ENCODE data around the gene STXBP6. TPM values are rescaled to one million over a fixed set of nuclear protein-coding genes. Genes with fewer than 3 reads are reported as not detected.
A peak's percentile ranks its signal among the peaks of the same experiment; 100 is the strongest.

Gene STXBP6
- total RNA-seq, 1 donor from 2014 or later: 27.1 TPM

- Histone ChIP-seq H3K4me1 (ENCODE audit: insufficient read depth, low read length) (peaks cover 8% of the 10 kb centered on the region), H3K79me2 (ENCODE audit: insufficient read depth, low read length) (no peaks in the 10 kb centered on the region), H3K9me3 (ENCODE audit: insufficient read depth, low read depth, low read length) (no peaks in the 10 kb centered on the region), H3K27me3 (ENCODE audit: insufficient read depth, low read length) (no peaks in the 10 kb centered on the region), H3K4me3 (ENCODE audit: insufficient read depth, low read depth, low read length) (no peak overlapping the region), H3K9ac (ENCODE audit: low read length) (no peak overlapping the region), H4K20me1 (ENCODE audit: insufficient read depth, low read length) (no peaks in the 10 kb centered on the region), H2AFZ (ENCODE audit: low read depth, low read length) (no peak overlapping the region), H3K4me2 (ENCODE audit: low read length) (no peak overlapping the region), H3K27ac (ENCODE audit: low read depth, low read length) (no peak overlapping the region), H3K36me3 (ENCODE audit: insufficient read depth, low read length) (no peaks in the 10 kb centered on the region)
- FAIRE-seq: peak; percentile 69
- peak; percentile 51 for DNase-seq (ENCODE audit: low read depth)
- Mint-ChIP-seq H3K27me3 (ENCODE audit: low read depth, unreplicated experiment) (no peaks in the 10 kb centered on the region), H3K36me3 (ENCODE audit: low read depth, unreplicated experiment) (peaks cover 3% of the 10 kb centered on the region), H3K4me1 (ENCODE audit: low read depth, unreplicated experiment) (peaks cover 44% of the 10 kb centered on the region), H3K27ac (ENCODE audit: unreplicated experiment) (no peak overlapping the region), H3K9me3 (ENCODE audit: unreplicated experiment) (no peaks in the 10 kb centered on the region), H3K4me3 (ENCODE audit: unreplicated experiment) (no peak overlapping the region)
- no peak for TF ChIP-seq EZH2 (IDR thresholded peaks at IDR 0.05; ENCODE audit: insufficient read depth, low read length)
- TF ChIP-seq, protein P1, sequence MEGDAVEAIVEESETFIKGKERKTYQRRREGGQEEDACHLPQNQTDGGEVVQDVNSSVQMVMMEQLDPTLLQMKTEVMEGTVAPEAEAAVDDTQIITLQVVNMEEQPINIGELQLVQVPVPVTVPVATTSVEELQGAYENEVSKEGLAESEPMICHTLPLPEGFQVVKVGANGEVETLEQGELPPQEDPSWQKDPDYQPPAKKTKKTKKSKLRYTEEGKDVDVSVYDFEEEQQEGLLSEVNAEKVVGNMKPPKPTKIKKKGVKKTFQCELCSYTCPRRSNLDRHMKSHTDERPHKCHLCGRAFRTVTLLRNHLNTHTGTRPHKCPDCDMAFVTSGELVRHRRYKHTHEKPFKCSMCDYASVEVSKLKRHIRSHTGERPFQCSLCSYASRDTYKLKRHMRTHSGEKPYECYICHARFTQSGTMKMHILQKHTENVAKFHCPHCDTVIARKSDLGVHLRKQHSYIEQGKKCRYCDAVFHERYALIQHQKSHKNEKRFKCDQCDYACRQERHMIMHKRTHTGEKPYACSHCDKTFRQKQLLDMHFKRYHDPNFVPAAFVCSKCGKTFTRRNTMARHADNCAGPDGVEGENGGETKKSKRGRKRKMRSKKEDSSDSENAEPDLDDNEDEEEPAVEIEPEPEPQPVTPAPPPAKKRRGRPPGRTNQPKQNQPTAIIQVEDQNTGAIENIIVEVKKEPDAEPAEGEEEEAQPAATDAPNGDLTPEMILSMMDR (IDR thresholded peaks at IDR 0.05; ENCODE audit: insufficient read depth, low read depth, low read length): no peak
Measured at GRCh38 chr14:25001156-25001555, 48.8 kb downstream of the STXBP6 start.

- Mint-ChIP-seq H3K27ac (ENCODE audit: unreplicated experiment) (no peak overlapping the region), H3K27me3 (ENCODE audit: low read depth, unreplicated experiment) (no peaks in the 10 kb centered on the region), H3K4me3 (ENCODE audit: unreplicated experiment) (no peak overlapping the region), H3K9me3 (ENCODE audit: unreplicated experiment) (no peaks in the 10 kb centered on the region), H3K36me3 (ENCODE audit: low read depth, unreplicated experiment) (peaks cover 3% of the 10 kb centered on the region), H3K4me1 (ENCODE audit: low read depth, unreplicated experiment) (peaks cover 39% of the 10 kb centered on the region)
- DNase-seq (ENCODE audit: low read depth) (no peak), FAIRE-seq (no peak)
- H3K9me3 ChIP-seq (ENCODE audit: insufficient read depth, low read depth, low read length): no peaks in the 10 kb centered on the region
- H3K4me3 ChIP-seq (ENCODE audit: insufficient read depth, low read depth, low read length): no peak overlapping the region
- H3K4me2 ChIP-seq (ENCODE audit: low read length): no peak overlapping the region
- H3K27me3 ChIP-seq (ENCODE audit: insufficient read depth, low read length): no peaks in the 10 kb centered on the region
- TF ChIP-seq, protein P1 (IDR thresholded peaks at IDR 0.05; ENCODE audit: insufficient read depth, low read depth, low read length): no peak
- no peak for TF ChIP-seq EZH2 (IDR thresholded peaks at IDR 0.05; ENCODE audit: insufficient read depth, low read length)
- H3K27ac ChIP-seq (ENCODE audit: low read depth, low read length): no peak overlapping the region
- H3K79me2 ChIP-seq (ENCODE audit: insufficient read depth, low read length): no peaks in the 10 kb centered on the region
- no peak overlapping the region for H2AFZ ChIP-seq (ENCODE audit: low read depth, low read length)
- no peaks in the 10 kb centered on the region for H4K20me1 ChIP-seq (ENCODE audit: insufficient read depth, low read length)
- H3K36me3 ChIP-seq (ENCODE audit: insufficient read depth, low read length): no peaks in the 10 kb centered on the region
- H3K9ac ChIP-seq (ENCODE audit: low read length): no peak overlapping the region
- peaks cover 5% of the 10 kb centered on the region for H3K4me1 ChIP-seq (ENCODE audit: insufficient read depth, low read length)
Measured at GRCh38 chr14:24999157-24999556, 50.8 kb downstream of the STXBP6 start.

DNA sequence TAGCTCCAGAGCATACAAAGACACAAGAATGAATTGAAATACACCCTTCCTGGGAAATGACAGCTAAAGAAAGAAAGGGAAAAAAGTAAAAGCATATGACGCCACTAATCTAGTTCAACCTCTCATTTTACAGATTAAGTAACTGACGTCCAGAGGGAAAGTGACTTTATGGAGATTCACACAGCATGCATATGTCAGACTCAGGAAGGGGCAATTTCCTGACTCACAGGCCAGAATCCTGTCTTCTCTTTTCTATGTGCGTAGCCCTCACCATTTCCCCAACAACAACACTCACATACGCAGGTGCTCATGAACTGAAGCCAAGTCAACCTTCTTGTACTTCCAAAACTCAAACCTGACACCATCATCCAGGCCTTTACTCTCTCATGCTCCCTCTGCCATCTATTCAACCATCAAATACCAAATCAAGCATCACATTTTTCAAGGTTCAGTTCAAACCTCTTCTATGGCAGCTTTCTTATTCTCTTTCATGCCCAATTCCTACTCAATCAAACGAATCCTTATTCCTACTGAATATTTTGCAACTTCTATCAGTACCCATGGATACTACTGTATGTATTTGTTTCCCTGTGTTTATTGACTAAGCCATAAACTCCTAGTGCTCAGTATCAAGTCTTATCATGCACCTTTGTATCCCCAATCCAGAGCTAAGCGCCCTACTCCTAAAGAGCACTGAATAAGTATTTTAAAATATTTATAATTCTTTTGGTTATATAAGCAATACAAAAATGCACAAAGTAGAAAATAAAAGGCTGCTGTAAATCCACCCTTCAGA lies 52.8 kb downstream of the STXBP6 start:
- Histone ChIP-seq H3K27ac (ENCODE audit: low read depth, low read length) (no peak overlapping the region), H3K9me3 (ENCODE audit: insufficient read depth, low read depth, low read length) (no peaks in the 10 kb centered on the region), H2AFZ (ENCODE audit: low read depth, low read length) (no peak overlapping the region), H3K36me3 (ENCODE audit: insufficient read depth, low read length) (no peaks in the 10 kb centered on the region), H3K4me2 (ENCODE audit: low read length) (no peak overlapping the region), H3K4me1 (ENCODE audit: insufficient read depth, low read length) (peaks cover 5% of the 10 kb centered on the region), H3K4me3 (ENCODE audit: insufficient read depth, low read depth, low read length) (no peak overlapping the region), H3K27me3 (ENCODE audit: insufficient read depth, low read length) (no peaks in the 10 kb centered on the region), H3K9ac (ENCODE audit: low read length) (no peak overlapping the region), H4K20me1 (ENCODE audit: insufficient read depth, low read length) (no peaks in the 10 kb centered on the region), H3K79me2 (ENCODE audit: insufficient read depth, low read length) (no peaks in the 10 kb centered on the region)
- no peak overlapping the region for H3K4me3 Mint-ChIP-seq (ENCODE audit: unreplicated experiment)
- peaks cover 3% of the 10 kb centered on the region for H3K36me3 Mint-ChIP-seq (ENCODE audit: low read depth, unreplicated experiment)
- H3K27ac Mint-ChIP-seq (ENCODE audit: unreplicated experiment): no peak overlapping the region
- FAIRE-seq (no peak), DNase-seq (ENCODE audit: low read depth) (no peak)
- H3K4me1 Mint-ChIP-seq (ENCODE audit: low read depth, unreplicated experiment): peaks cover 26% of the 10 kb centered on the region
- no peaks in the 10 kb centered on the region for H3K27me3 Mint-ChIP-seq (ENCODE audit: low read depth, unreplicated experiment)
- no peaks in the 10 kb centered on the region for H3K9me3 Mint-ChIP-seq (ENCODE audit: unreplicated experiment)
- TF ChIP-seq, protein P1 (IDR thresholded peaks at IDR 0.05; ENCODE audit: insufficient read depth, low read depth, low read length): no peak
- no peak for TF ChIP-seq EZH2 (IDR thresholded peaks at IDR 0.05; ENCODE audit: insufficient read depth, low read length)

Data from astrocyte (in vitro differentiated cells and primary cell).